C4-2B (cell line): ENCODE measurements around the gene GPR33.
"Not testable (repeated sequence)": the region's sequence is repeated elsewhere in the genome, so short reads cannot be mapped to it uniquely, and the experiment has no call there.

ENCODE experiments used
- CTCF ChIP-seq: fragments of 450-650 bp; conservative IDR thresholded peaks from 2 replicates; pipeline ENCODE4 v1.5.1; 2017; ENCODE audit warnings: mild to moderate bottlenecking
- ZFX ChIP-seq: fragments of 450-650 bp; IDR thresholded peaks from 2 replicates; pipeline ENCODE4 v1.6.1; 2017

- not testable (repeated sequence) for TF ChIP-seq CTCF, ZFX
These were observed 25.4 kb downstream of the GPR33 start for GRCh38 chr14:31462450-31462849.
